Trophoblast cell (in vitro differentiated cells and primary cell): ENCODE results near the gene CCDC40.

Experiments used
- DNase-seq, 2 donors: peaks; one replicate each; pipeline ENCODE4 v3.0.0-alpha.2; 2016
- H2AFZ ChIP-seq: 2 replicates; pipeline ENCODE4 v1.6.1; 2013; ENCODE audit warnings: low read length, moderate library complexity, mild to moderate bottlenecking; ENCODE audit not compliant: insufficient read depth, poor library complexity
- H2AK5ac ChIP-seq: 2 replicates; pipeline ENCODE4 v1.6.1; 2013; ENCODE audit warnings: mild to moderate bottlenecking, low read length
- H2BK120ac ChIP-seq: 2 replicates; pipeline ENCODE4 v1.6.1; 2013; ENCODE audit warnings: low read length, mild to moderate bottlenecking, moderate library complexity; ENCODE audit not compliant: insufficient read depth, poor library complexity
- H2BK12ac ChIP-seq: 2 replicates; pipeline ENCODE4 v1.6.1; 2013; ENCODE audit warnings: mild to moderate bottlenecking, low read length, moderate library complexity
- H2BK5ac ChIP-seq: 2 replicates; pipeline ENCODE4 v1.6.1; 2013; ENCODE audit warnings: low read length, low read depth, moderate library complexity, mild to moderate bottlenecking; ENCODE audit not compliant: poor library complexity
- H3K14ac ChIP-seq: 2 replicates; pipeline ENCODE4 v1.6.1; 2013; ENCODE audit warnings: mild to moderate bottlenecking, low read length
- H3K18ac ChIP-seq: 2 replicates; pipeline ENCODE4 v1.6.1; 2013; ENCODE audit warnings: mild to moderate bottlenecking, low read length
- H3K23ac ChIP-seq: 2 replicates; pipeline ENCODE4 v1.6.1; 2013; ENCODE audit warnings: low read length
- H3K27ac ChIP-seq: 2 replicates; pipeline ENCODE4 v1.5.1; 2013; ENCODE audit warnings: low read depth, mild to moderate bottlenecking, inconsistent platforms, low read length, moderate library complexity
- H3K27me3 ChIP-seq: 2 replicates; pipeline ENCODE4 v1.6.1; 2013; ENCODE audit warnings: inconsistent platforms, mild to moderate bottlenecking, low read length, moderate library complexity; ENCODE audit not compliant: insufficient read depth
- H3K36me3 ChIP-seq, 2 experiments: 1 replicate in 1 of 2; 2 replicates in 1 of 2; pipeline ENCODE4 v1.6.1; 2013; ENCODE audit warnings: low read length in 2 of 2, mild to moderate bottlenecking in 2 of 2, moderate library complexity in 1 of 2; ENCODE audit not compliant: insufficient read depth in 2 of 2, control insufficient read depth in 1 of 2
- H3K4ac ChIP-seq: 2 replicates; pipeline ENCODE4 v1.6.1; 2013; ENCODE audit warnings: low read depth, mild to moderate bottlenecking, low read length, moderate library complexity
- H3K4me1 ChIP-seq, 2 experiments: 1 replicate in 1 of 2; 2 replicates in 1 of 2; pipeline ENCODE4 v1.6.1; 2013; ENCODE audit warnings: low read length in 2 of 2, mild to moderate bottlenecking in 2 of 2, moderate library complexity in 1 of 2; ENCODE audit not compliant: insufficient read depth in 2 of 2, control insufficient read depth in 1 of 2
- H3K4me2 ChIP-seq: 2 replicates; pipeline ENCODE4 v1.6.1; 2013; ENCODE audit warnings: inconsistent platforms, mild to moderate bottlenecking, low read length, moderate library complexity
- H3K4me3 ChIP-seq: 2 replicates; pipeline ENCODE4 v1.5.1; 2013; ENCODE audit warnings: mild to moderate bottlenecking, low read depth, low read length, inconsistent platforms
- H3K79me1 ChIP-seq: one replicate; pipeline ENCODE4 v1.6.1; 2013; ENCODE audit warnings: low read length
- H3K79me2 ChIP-seq: 2 replicates; pipeline ENCODE4 v1.6.1; 2013; ENCODE audit warnings: low read length, mild to moderate bottlenecking; ENCODE audit not compliant: control insufficient read depth, insufficient read depth, poor library complexity
- H3K9ac ChIP-seq: 2 replicates; pipeline ENCODE4 v1.6.1; 2013; ENCODE audit warnings: mild to moderate bottlenecking, low read length
- H3K9me3 ChIP-seq: 2 replicates; pipeline ENCODE4 v1.6.1; 2013; ENCODE audit warnings: low read depth, mild to moderate bottlenecking, control low read depth, inconsistent platforms, low read length; ENCODE audit not compliant: insufficient read depth
- H4K12ac ChIP-seq: 2 replicates; pipeline ENCODE4 v1.6.1; 2013; ENCODE audit warnings: low read depth, mild to moderate bottlenecking, low read length, moderate library complexity
- H4K8ac ChIP-seq: 2 replicates; pipeline ENCODE4 v1.6.1; 2013; ENCODE audit warnings: low read depth, mild to moderate bottlenecking, low read length, moderate library complexity
- H4K91ac ChIP-seq: one replicate; pipeline ENCODE4 v1.6.1; 2013; ENCODE audit warnings: low read depth, mild to moderate bottlenecking, low read length, moderate library complexity
- WGBS: extraction: QIAGEN DNeasy Blood & Tissue Kit; methylation state at CpG from one replicate; pipeline ENCODE4 v1.1.7; 2013; ENCODE audit warnings: missing lambda C conversion rate; ENCODE audit not compliant: insufficient read length, insufficient coverage; ENCODE audit errors: extremely low coverage; 5-methylcytosine and 5-hydroxymethylcytosine counted together

CCDC40 gene

GRCh38 chr17:80010283-80010858 lies 26.1 kb upstream of the CCDC40 start:
- no peak overlapping the region for H2AFZ ChIP-seq
- no peaks in the 10 kb centered on the region for H3K27me3 ChIP-seq
- H3K9me3 ChIP-seq = peaks cover 3% of the 10 kb centered on the region
- H3K4ac ChIP-seq = no peak overlapping the region
- H3K14ac ChIP-seq = no peak overlapping the region
- H3K79me2 ChIP-seq = no peaks in the 10 kb centered on the region
- no peak overlapping the region for H3K27ac ChIP-seq
- no peak overlapping the region for H3K4me3 ChIP-seq
- no peak overlapping the region for H2BK5ac ChIP-seq
- H3K36me3 ChIP-seq = peaks cover 32 to 44% of the 10 kb centered on the region in 2 experiments
- no peak overlapping the region for H3K9ac ChIP-seq
- no peak overlapping the region for H4K12ac ChIP-seq
- no peak overlapping the region for H3K18ac ChIP-seq
- no peak overlapping the region for H3K23ac ChIP-seq
- no peak overlapping the region for H2AK5ac ChIP-seq
- no peak for DNase-seq
- no peak overlapping the region for H4K91ac ChIP-seq
- WGBS = no CpG with 5 or more reads among the region's 33 CpGs
- no peaks in the 10 kb centered on the region for H3K79me1 ChIP-seq
- H3K4me2 ChIP-seq = no peak overlapping the region
- H4K8ac ChIP-seq = no peak overlapping the region
- no peak overlapping the region for H2BK12ac ChIP-seq
- H3K4me1 ChIP-seq = no peaks in the 10 kb centered on the region
- no peak overlapping the region for H2BK120ac ChIP-seq

DNA sequence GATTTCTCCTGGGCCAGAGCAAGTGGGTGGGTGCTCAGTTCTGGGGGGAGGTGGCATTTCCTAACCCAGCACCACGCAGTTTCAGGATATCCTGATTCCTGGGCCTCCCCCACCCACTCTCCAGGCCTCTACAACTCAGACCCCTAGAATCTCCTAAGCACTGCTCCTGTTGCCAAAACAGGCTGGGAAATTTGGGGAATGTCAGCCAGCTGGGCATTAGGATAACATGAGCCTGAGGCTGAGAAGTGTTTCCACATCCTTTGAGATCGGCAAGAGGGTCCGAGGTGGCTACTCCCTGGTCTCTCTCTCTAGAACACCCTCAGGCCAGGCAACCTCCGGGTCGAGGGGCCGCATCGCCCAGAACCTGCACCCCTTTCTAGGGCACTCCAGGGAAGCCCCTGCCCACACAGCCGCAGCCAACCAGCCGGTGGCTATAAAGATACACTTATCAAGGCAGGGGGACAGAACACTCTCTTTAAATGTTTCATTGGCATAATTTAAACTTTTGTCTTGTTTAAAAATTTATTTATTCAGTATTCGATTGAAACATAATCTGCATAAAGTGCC lies 24.4 kb upstream of the CCDC40 start:
- Histone ChIP-seq H3K27me3 (no peaks in the 10 kb centered on the region), H2BK5ac (no peak overlapping the region), H3K9me3 (peaks cover 6% of the 10 kb centered on the region), H3K23ac (no peak overlapping the region), H4K8ac (no peak overlapping the region), H2AFZ (no peak overlapping the region), H3K4me3 (no peak overlapping the region), H3K4ac (no peak overlapping the region), H2BK12ac (no peak overlapping the region), H3K4me1 (no peaks in the 10 kb centered on the region), H3K79me1 (no peaks in the 10 kb centered on the region), H3K14ac (no peak overlapping the region), H2BK120ac (no peak overlapping the region), H3K79me2 (no peaks in the 10 kb centered on the region), H3K18ac (no peak overlapping the region), H3K27ac (no peak overlapping the region), H4K91ac (no peak overlapping the region), H4K12ac (no peak overlapping the region), H3K4me2 (no peak overlapping the region), H3K36me3 (peaks cover 31 to 40% of the 10 kb centered on the region in 2 experiments), H2AK5ac (no peak overlapping the region), H3K9ac (no peak overlapping the region)
- WGBS = no CpG with 5 or more reads among the region's 10 CpGs
- peak in 1 of 2 donors; percentile 31 for DNase-seq

DNA sequence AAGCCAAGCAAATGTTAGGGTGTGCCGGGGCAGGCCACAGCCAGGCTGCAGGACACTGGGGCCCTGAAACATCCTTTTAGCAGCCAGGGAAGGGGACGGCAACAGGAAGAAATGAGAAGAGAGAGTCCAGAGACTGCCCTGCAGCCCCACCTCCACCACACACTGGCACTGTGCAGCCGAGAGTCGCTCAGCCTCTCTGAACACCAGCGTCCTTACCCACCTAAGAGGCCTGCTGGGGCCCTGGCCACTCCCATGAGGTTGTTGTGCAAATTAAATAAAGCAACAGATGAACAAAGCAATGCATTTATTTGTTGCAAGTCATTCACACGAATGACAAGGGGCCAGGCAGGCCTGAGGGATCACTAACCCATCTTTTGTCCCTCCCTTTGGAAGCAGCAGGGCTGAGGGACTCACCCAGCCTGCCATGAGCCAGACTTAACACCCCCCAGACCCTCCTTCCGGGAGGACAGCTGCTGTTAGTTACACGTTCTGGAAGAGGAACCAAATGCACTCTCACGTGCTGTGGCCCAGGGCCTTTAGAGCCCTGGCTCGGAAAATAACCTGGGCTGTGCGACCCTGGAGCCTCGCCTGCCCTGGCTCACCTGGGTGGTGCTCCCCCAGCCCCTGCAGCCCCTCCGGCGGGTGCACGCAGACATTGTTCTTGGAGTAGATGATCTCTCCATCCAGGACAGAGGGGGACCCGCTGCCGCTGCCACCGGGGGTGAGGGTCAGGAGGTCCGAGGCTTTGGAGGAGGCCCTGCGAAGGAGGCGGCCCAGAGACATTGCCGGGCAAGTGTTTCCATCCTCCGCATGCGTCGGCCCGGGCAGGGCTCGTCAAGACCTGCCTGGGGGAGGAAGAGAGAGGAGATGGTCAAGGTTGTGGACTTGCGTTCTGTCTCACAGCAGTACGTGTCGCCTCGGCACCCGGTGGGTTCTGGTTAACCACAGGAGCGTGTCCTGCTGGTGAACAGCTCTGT lies 23.4 kb upstream of the CCDC40 start:
- Histone ChIP-seq H3K4me2 (no peak overlapping the region), H4K12ac (no peak overlapping the region), H3K14ac (no peak overlapping the region), H2AFZ (no peak overlapping the region), H3K4me3 (no peak overlapping the region), H4K8ac (no peak overlapping the region), H2BK5ac (no peak overlapping the region), H3K79me2 (no peaks in the 10 kb centered on the region), H2BK12ac (no peak overlapping the region), H2AK5ac (no peak overlapping the region), H2BK120ac (no peak overlapping the region), H3K4me1 (no peaks in the 10 kb centered on the region), H3K23ac (no peak overlapping the region), H3K9me3 (peaks cover 6% of the 10 kb centered on the region), H4K91ac (no peak overlapping the region), H3K18ac (no peak overlapping the region), H3K27ac (no peak overlapping the region), H3K27me3 (no peaks in the 10 kb centered on the region), H3K36me3 (peaks cover 31 to 34% of the 10 kb centered on the region in 2 experiments), H3K79me1 (no peaks in the 10 kb centered on the region), H3K9ac (no peak overlapping the region), H3K4ac (no peak overlapping the region)
- no peak for DNase-seq
- no CpG with 5 or more reads among the region's 33 CpGs for WGBS

GRCh38 chr17:80017226-80018010 lies 19.0 kb upstream of the CCDC40 start:
- H3K9me3 ChIP-seq = peaks cover 6% of the 10 kb centered on the region
- no peak overlapping the region for H2BK5ac ChIP-seq
- H4K91ac ChIP-seq = no peak overlapping the region
- H3K4me1 ChIP-seq = no peaks in the 10 kb centered on the region
- no peak overlapping the region for H3K9ac ChIP-seq
- H3K79me1 ChIP-seq = no peaks in the 10 kb centered on the region
- WGBS = 100% methylated on average over 2 of the region's 18 CpGs
- H3K23ac ChIP-seq = no peak overlapping the region
- no peak overlapping the region for H2BK120ac ChIP-seq
- H2AK5ac ChIP-seq = no peak overlapping the region
- H2BK12ac ChIP-seq = no peak overlapping the region
- H3K18ac ChIP-seq = no peak overlapping the region
- H3K79me2 ChIP-seq = no peaks in the 10 kb centered on the region
- no peak overlapping the region for H4K8ac ChIP-seq
- H3K14ac ChIP-seq = no peak overlapping the region
- no peak for DNase-seq
- no peak overlapping the region for H3K4ac ChIP-seq
- no peaks in the 10 kb centered on the region for H3K27me3 ChIP-seq
- no peak overlapping the region for H2AFZ ChIP-seq
- peaks cover 11 to 12% of the 10 kb centered on the region in 2 experiments for H3K36me3 ChIP-seq
- H3K4me2 ChIP-seq = no peak overlapping the region
- no peak overlapping the region for H3K4me3 ChIP-seq
- H3K27ac ChIP-seq = no peak overlapping the region
- no peak overlapping the region for H4K12ac ChIP-seq
